ENCODE measurements around the gene GPALPP1. TPM values are rescaled to one million over a fixed set of nuclear protein-coding genes. Genes with fewer than 3 reads are reported as not detected.
A peak's percentile ranks its signal among the peaks of the same experiment; 100 is the strongest.
"Not testable (repeated sequence)": the region's sequence is repeated elsewhere in the genome, so short reads cannot be mapped to it uniquely, and the experiment has no call there.

The GPALPP1 gene
- 10 to 100 TPM; 31.8 to 34.1 TPM for total RNA-seq

DNA sequence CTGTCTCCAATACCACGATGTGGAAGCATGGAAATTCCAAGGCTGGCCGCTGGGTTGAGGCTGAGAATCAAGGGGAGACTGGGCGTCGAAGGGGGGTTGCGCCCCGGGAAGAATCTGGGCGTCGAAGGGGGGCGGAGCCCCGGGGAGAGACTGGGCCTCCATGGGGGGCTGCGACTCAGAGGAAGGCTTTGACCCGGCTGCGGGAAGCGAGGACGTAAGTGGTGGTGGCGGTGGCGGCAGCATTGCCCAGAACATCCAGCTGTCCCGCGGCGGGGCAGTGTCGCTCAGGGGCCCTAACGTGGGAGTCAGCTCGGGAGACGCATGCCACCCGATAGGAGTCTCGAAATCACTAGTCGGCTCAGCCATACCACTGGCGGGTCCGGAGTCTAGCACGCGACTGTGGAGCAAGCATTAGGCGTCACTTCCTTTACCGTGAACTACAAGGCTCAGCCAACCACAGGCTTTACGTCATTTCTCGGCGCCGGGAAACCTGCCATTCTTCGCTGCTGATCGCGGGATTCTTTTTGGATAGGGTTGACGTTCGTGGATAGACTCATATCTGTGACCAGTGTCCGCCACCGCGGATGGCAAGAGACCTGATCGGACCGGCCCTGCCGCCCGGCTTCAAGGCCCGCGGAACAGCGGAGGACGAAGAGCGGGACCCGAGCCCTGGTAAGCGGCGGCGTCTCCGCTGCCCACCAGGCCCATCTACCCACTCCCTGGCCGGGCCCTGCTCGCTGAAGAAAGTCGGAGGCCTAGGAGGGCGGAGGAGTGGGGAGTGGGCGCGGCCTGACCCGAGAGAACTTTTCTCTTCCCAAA, at the start of gene GPALPP1, which contains the start of gene NUFIP1:
Gene GPALPP1 (plus strand): TSS at position 468 of the 819 bp plus-strand sequence. CDS start 117 bp downstream, at position 585.
Gene NUFIP1 (minus strand): TSS at position 401 of the 819 bp plus-strand sequence. CDS start 35 bp downstream, at position 366.
- CTCF ChIA-PET: no interaction called here

GRCh38 chr13:44943411-44943810, 45.9 kb upstream of the GPALPP1 start:
- H3K27me3 Mint-ChIP-seq; H3K4me3 Mint-ChIP-seq; DNase-seq; H3K27ac Mint-ChIP-seq; H3K4me1 Mint-ChIP-seq; POLR2A ChIA-PET; H3K9me3 Mint-ChIP-seq; H3K36me3 Mint-ChIP-seq (ENCODE audit: low read depth): not testable (repeated sequence)
- CTCF ChIA-PET: interaction anchor here (0.6 to 1.7 kb wide), 3 partner anchors 9 to 422 kb away, joined by 4 to 6 read pairs (median 4); no protein-coding TSS in a partner anchor

More for the DNA sequence above, at the start of gene GPALPP1, which contains the start of gene NUFIP1:
- H3K4me3 Mint-ChIP-seq: peak within 1 kb of the TSS; percentile 99
- peak within 1 kb of the TSS; percentile 99 for H3K27ac Mint-ChIP-seq
- H3K27me3 Mint-ChIP-seq: no peaks in the 10 kb centered on the region
- POLR2A ChIA-PET: no interaction called here
- H3K36me3 Mint-ChIP-seq (ENCODE audit: low read depth): peaks cover 18% of the 10 kb centered on the region
- H3K9me3 Mint-ChIP-seq: no peaks in the 10 kb centered on the region
- H3K4me1 Mint-ChIP-seq: peaks cover 48% of the 10 kb centered on the region
- DNase-seq: peak; percentile 96

DNA sequence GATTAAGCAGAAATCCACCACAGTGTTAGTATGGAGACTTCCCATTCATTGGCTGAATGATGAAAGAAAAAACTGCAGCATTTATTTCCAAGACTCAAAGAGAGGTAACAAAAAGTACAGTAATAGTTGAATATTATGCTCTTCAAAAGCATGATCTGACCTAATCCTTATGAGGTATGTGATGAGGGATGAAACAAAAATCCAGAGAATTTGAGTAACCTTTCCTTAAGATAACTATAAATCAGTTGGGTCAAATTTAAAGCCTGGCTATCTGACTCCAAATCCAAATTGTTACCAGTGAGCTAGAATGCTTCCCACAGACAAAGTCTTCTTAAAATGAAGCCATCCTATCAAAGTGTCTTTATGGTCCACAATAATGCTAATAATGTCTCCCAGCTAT, 38.2 kb upstream of the GPALPP1 start:
- ChIA-PET CTCF (no interaction called here), POLR2A (no interaction called here)
- Mint-ChIP-seq H3K27ac (no peak overlapping the region), H3K27me3 (no peaks in the 10 kb centered on the region), H3K4me1 (no peaks in the 10 kb centered on the region), H3K4me3 (no peak overlapping the region), H3K9me3 (no peaks in the 10 kb centered on the region), H3K36me3 (ENCODE audit: low read depth) (peaks cover 2% of the 10 kb centered on the region)
- no peak for DNase-seq

- CTCF ChIA-PET: interaction anchor here (2.0 kb wide), 1 partner anchor 10 kb away, joined by 6 read pairs; no protein-coding TSS in a partner anchor
- Mint-ChIP-seq H3K4me3 (no peak overlapping the region), H3K9me3 (no peaks in the 10 kb centered on the region), H3K4me1 (no peaks in the 10 kb centered on the region), H3K27ac (no peak overlapping the region), H3K27me3 (no peaks in the 10 kb centered on the region), H3K36me3 (ENCODE audit: low read depth) (peaks cover 2% of the 10 kb centered on the region)
- no peak for DNase-seq
- POLR2A ChIA-PET: no interaction called here
These were observed 36.7 kb upstream of the GPALPP1 start for GRCh38 chr13:44952671-44953070.

GRCh38 chr13:44954224-44954623, 35.1 kb upstream of the GPALPP1 start:
- POLR2A ChIA-PET: no interaction called here

DNA sequence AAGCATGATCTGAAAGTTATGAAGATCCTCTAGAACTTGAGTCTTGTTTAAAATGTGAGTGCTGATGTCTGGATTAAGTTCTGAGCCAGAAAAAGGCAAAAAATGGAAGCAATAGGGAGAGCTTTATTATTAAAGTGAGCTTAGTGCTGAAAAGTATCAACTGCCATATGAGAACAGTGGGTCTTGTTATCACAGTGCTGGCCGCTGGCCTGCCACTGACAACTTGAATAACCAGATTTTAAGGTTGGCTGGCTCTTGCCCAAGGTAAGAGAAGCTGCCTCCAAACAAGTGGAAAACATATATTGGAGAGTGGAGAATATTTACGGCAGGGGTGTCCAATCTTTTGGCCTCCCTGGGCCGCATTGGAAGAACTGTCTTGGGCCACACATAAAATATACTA, 33.9 kb upstream of the GPALPP1 start:
- no peak overlapping the region for H3K27ac Mint-ChIP-seq
- H3K9me3 Mint-ChIP-seq: no peaks in the 10 kb centered on the region
- no peaks in the 10 kb centered on the region for H3K27me3 Mint-ChIP-seq
- H3K4me1 Mint-ChIP-seq: no peaks in the 10 kb centered on the region
- DNase-seq: no peak
- ChIA-PET CTCF (no interaction called here), POLR2A (no interaction called here)
- no peak overlapping the region for H3K4me3 Mint-ChIP-seq
- peaks cover 2% of the 10 kb centered on the region for H3K36me3 Mint-ChIP-seq (ENCODE audit: low read depth)

More at GRCh38 chr13:44954224-44954623, 35.1 kb upstream of the GPALPP1 start:
- no peaks in the 10 kb centered on the region for H3K4me1 Mint-ChIP-seq
- DNase-seq: no peak
- no peak overlapping the region for H3K27ac Mint-ChIP-seq
- H3K36me3 Mint-ChIP-seq (ENCODE audit: low read depth): peaks cover 2% of the 10 kb centered on the region
- H3K9me3 Mint-ChIP-seq: no peaks in the 10 kb centered on the region
- no peak overlapping the region for H3K4me3 Mint-ChIP-seq
- no peaks in the 10 kb centered on the region for H3K27me3 Mint-ChIP-seq
- CTCF ChIA-PET: no interaction called here

GRCh38 chr13:44961997-44962396, 27.3 kb upstream of the GPALPP1 start:
- Mint-ChIP-seq H3K4me3 (no peak overlapping the region), H3K9me3 (peaks cover 11% of the 10 kb centered on the region), H3K36me3 (ENCODE audit: low read depth) (peaks cover 47% of the 10 kb centered on the region), H3K4me1 (no peaks in the 10 kb centered on the region), H3K27ac (no peak overlapping the region), H3K27me3 (no peaks in the 10 kb centered on the region)
- ChIA-PET CTCF (interaction anchor here (0.6 kb wide), 1 partner anchor 405 kb away, joined by 5 read pairs; no protein-coding TSS in a partner anchor), POLR2A (no interaction called here)
- DNase-seq: no peak

- Mint-ChIP-seq H3K27ac (no peak overlapping the region), H3K4me3 (no peak overlapping the region), H3K36me3 (ENCODE audit: low read depth) (peaks cover 32% of the 10 kb centered on the region), H3K27me3 (no peaks in the 10 kb centered on the region), H3K9me3 (no peaks in the 10 kb centered on the region), H3K4me1 (no peaks in the 10 kb centered on the region)
- ChIA-PET POLR2A (no interaction called here), CTCF (interaction anchor here (0.9 to 1.8 kb wide), 2 partner anchors 484 kb away, joined by 4 to 6 read pairs; no protein-coding TSS in a partner anchor)
- DNase-seq: no peak
These were observed 21.5 kb upstream of the GPALPP1 start for GRCh38 chr13:44967704-44968433.

GRCh38 chr13:44968434-44968815, 20.9 kb upstream of the GPALPP1 start:
- CTCF ChIA-PET: interaction anchor here (1.1 to 1.8 kb wide), 2 partner anchors 16 to 485 kb away, joined by 3 to 6 read pairs; no protein-coding TSS in a partner anchor

GRCh38 chr13:44969551-44970484, 19.5 kb upstream of the GPALPP1 start:
- no peak overlapping the region for H3K4me3 Mint-ChIP-seq
- peak; percentile 10 for DNase-seq
- no peak overlapping the region for H3K27ac Mint-ChIP-seq
- H3K27me3 Mint-ChIP-seq: no peaks in the 10 kb centered on the region
- CTCF ChIA-PET: interaction anchor here (0.6 to 1.8 kb wide), 4 partner anchors 12 to 486 kb away, joined by 3 to 6 read pairs (median 4); no protein-coding TSS in a partner anchor
- no peaks in the 10 kb centered on the region for H3K4me1 Mint-ChIP-seq
- POLR2A ChIA-PET: no interaction called here
- peaks cover 13% of the 10 kb centered on the region for H3K36me3 Mint-ChIP-seq (ENCODE audit: low read depth)
- no peaks in the 10 kb centered on the region for H3K9me3 Mint-ChIP-seq

More at GRCh38 chr13:44968434-44968815, 20.9 kb upstream of the GPALPP1 start:
- Mint-ChIP-seq H3K36me3 (ENCODE audit: low read depth) (peaks cover 26% of the 10 kb centered on the region), H3K9me3 (no peaks in the 10 kb centered on the region), H3K27me3 (no peaks in the 10 kb centered on the region), H3K4me1 (no peaks in the 10 kb centered on the region), H3K27ac (no peak overlapping the region), H3K4me3 (no peak overlapping the region)
- DNase-seq: no peak
- POLR2A ChIA-PET: no interaction called here

- no peak overlapping the region for H3K27ac Mint-ChIP-seq
- H3K36me3 Mint-ChIP-seq (ENCODE audit: low read depth): peaks cover 4% of the 10 kb centered on the region
- DNase-seq: no peak
- ChIA-PET POLR2A (no interaction called here), CTCF (no interaction called here)
- no peaks in the 10 kb centered on the region for H3K27me3 Mint-ChIP-seq
- H3K9me3 Mint-ChIP-seq: no peaks in the 10 kb centered on the region
- no peak overlapping the region for H3K4me3 Mint-ChIP-seq
- no peaks in the 10 kb centered on the region for H3K4me1 Mint-ChIP-seq
These were observed 17.4 kb upstream of the GPALPP1 start for GRCh38 chr13:44971656-44972595.
